ENCODE measurements around the gene SPNS2. TPM values are rescaled to one million over a fixed set of nuclear protein-coding genes. Genes with fewer than 3 reads are reported as not detected.
A peak's percentile ranks its signal among the peaks of the same experiment; 100 is the strongest.

The SPNS2 gene
- polyA plus RNA-seq, 3 donors: 0.23 to 0.33 TPM; not detected in 1

DNA sequence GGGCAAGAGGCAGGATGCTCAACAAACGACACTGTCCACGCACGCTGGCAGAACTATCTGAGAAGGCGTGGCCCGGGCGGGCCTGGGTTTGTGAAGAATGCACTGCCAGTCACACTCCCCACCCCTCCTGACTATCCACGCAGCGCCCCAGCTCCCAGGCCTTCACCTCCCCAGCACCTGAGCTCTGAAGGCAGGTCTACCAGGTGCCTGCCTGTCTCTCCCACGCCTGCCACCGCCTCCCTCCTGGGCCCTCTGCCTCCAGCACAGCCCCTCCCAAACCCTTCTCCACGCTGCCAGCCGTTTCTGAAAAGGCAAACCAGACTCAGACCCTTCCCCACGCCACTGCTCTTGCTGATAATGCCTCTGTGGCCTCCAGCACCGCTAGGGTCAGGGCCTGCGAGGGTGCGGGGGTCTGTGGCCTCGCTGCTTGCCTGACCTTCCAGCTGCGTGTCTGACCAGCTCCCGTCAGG lies 44.9 kb downstream of the SPNS2 start:
- Histone ChIP-seq H3K9ac (ENCODE audit: insufficient read depth, low read length, poor library complexity, severe bottlenecking) (no peak overlapping the region), H3K79me2 (ENCODE audit: insufficient read depth, low read length) (no peaks in the 10 kb centered on the region), H3K9me3 (replicated peaks in 1 of 2; ENCODE audit: control insufficient read depth in 1 of 2, insufficient read depth in 1 of 2, low read length in 2 of 2) (no peaks in the 10 kb centered on the region), H3K27ac (ENCODE audit: low read depth in 1 of 2, low read length in 2 of 2) (no peak overlapping the region), H3K4me3 (replicated peaks in 1 of 3; ENCODE audit: low read depth in 2 of 3, low read length in 3 of 3) (no peak overlapping the region), H3K4me2 (replicated peaks; ENCODE audit: extremely low read depth, low read length, poor library complexity, severe bottlenecking) (no peak overlapping the region), H2AFZ (ENCODE audit: insufficient read depth, low read depth, low read length, poor library complexity, severe bottlenecking) (no peak overlapping the region), H3K4me1 (ENCODE audit: control insufficient read depth in 1 of 2, insufficient read depth in 2 of 2, low read length in 2 of 2) (no peaks in the 10 kb centered on the region), H3K27me3 (ENCODE audit: control insufficient read depth in 2 of 2, insufficient read depth in 2 of 2, low read length in 2 of 2) (no peaks in the 10 kb centered on the region), H4K20me1 (ENCODE audit: insufficient read depth, low read length) (no peaks in the 10 kb centered on the region), H3K36me3 (replicated peaks in 1 of 2; ENCODE audit: control insufficient read depth in 1 of 2, insufficient read depth in 2 of 2, low read length in 2 of 2) (peaks cover 81 to 90% of the 10 kb centered on the region in 2 donors)
- Mint-ChIP-seq H3K9me3 (no peaks in the 10 kb centered on the region), H3K27me3 (ENCODE audit: low read depth in 3 of 3) (peaks cover 0 to 6% (median 0%) of the 10 kb centered on the region in 3 donors), H3K36me3 (peaks cover 58 to 95% of the 10 kb centered on the region in 2 donors), H3K4me1 (no peaks in the 10 kb centered on the region), H3K27ac (peak overlapping the region in 1 of 7 donors; percentile 18), H3K4me3 (no peak overlapping the region)
- DNase-seq: no peak
- WGBS (ENCODE audit: insufficient coverage): 87% methylated on average over 13 of the region's 19 CpGs
- intact Hi-C loops (cut with micrococcal nuclease): no loop called here
- TF ChIP-seq, protein P1, sequence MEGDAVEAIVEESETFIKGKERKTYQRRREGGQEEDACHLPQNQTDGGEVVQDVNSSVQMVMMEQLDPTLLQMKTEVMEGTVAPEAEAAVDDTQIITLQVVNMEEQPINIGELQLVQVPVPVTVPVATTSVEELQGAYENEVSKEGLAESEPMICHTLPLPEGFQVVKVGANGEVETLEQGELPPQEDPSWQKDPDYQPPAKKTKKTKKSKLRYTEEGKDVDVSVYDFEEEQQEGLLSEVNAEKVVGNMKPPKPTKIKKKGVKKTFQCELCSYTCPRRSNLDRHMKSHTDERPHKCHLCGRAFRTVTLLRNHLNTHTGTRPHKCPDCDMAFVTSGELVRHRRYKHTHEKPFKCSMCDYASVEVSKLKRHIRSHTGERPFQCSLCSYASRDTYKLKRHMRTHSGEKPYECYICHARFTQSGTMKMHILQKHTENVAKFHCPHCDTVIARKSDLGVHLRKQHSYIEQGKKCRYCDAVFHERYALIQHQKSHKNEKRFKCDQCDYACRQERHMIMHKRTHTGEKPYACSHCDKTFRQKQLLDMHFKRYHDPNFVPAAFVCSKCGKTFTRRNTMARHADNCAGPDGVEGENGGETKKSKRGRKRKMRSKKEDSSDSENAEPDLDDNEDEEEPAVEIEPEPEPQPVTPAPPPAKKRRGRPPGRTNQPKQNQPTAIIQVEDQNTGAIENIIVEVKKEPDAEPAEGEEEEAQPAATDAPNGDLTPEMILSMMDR (IDR thresholded peaks at IDR 0.05): no peak

DNA sequence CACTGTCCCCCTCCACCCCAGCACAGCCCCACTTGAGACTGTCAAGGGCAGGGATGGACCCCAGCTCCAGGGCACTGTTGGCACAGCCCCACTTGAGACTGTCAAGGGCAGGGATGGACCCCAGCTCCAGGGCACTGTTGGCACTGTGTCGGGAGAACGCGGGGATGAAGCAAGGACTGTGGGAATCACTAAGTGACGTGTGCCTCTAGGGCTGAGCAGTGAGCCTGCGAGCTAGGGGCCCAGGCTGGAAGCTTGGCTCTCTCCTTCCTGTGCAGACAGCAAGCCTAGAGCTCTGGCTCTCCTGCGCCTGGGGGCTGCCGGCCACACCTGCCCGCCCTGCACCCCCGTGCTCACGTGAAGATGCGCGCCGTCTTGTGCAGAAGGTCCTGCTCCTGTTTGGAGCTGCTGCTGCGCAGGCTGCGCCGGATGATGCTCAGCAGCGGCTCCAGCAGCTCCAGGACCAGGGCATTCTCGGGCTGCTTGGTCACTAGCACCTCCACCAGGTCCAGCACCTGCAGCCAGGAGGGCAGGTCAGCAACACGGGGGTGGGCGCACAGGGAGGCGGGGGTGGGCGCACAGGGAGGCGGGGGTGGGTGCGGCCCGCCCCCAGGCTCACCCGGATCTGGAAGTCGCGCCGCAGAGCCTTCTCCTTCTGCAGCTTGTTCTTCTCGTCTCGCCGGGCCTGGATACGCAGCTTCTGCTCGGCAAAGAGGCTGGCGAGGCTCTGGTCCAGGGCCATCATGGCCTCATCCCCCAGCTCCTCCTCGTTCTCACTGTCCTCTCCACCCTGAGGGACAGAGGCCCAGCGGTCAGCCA lies 45.7 kb downstream of the SPNS2 start:
- TF ChIP-seq, protein P1 (IDR thresholded peaks at IDR 0.05): no peak
- no peak overlapping the region for H3K4me2 ChIP-seq (replicated peaks; ENCODE audit: extremely low read depth, low read length, poor library complexity, severe bottlenecking)
- no peaks in the 10 kb centered on the region for H3K4me1 ChIP-seq (ENCODE audit: control insufficient read depth in 1 of 2, insufficient read depth in 2 of 2, low read length in 2 of 2)

More for the DNA sequence above, 45.7 kb downstream of the SPNS2 start:
- H3K27ac ChIP-seq (ENCODE audit: low read depth in 1 of 2, low read length in 2 of 2): no peak overlapping the region
- peaks cover 81 to 90% of the 10 kb centered on the region in 2 donors for H3K36me3 ChIP-seq (replicated peaks in 1 of 2; ENCODE audit: control insufficient read depth in 1 of 2, insufficient read depth in 2 of 2, low read length in 2 of 2)
- H4K20me1 ChIP-seq (ENCODE audit: insufficient read depth, low read length): no peaks in the 10 kb centered on the region
- Mint-ChIP-seq H3K9me3 (no peaks in the 10 kb centered on the region), H3K27ac (peak overlapping the region in 1 of 7 donors; percentile 33), H3K4me3 (no peak overlapping the region), H3K4me1 (no peaks in the 10 kb centered on the region), H3K36me3 (peaks cover 55 to 95% of the 10 kb centered on the region in 2 donors), H3K27me3 (ENCODE audit: low read depth in 3 of 3) (peaks cover 0 to 6% (median 3%) of the 10 kb centered on the region in 3 donors)
- WGBS (ENCODE audit: insufficient coverage): 97% methylated on average over 36 of the region's 37 CpGs
- no peaks in the 10 kb centered on the region for H3K9me3 ChIP-seq (replicated peaks in 1 of 2; ENCODE audit: control insufficient read depth in 1 of 2, insufficient read depth in 1 of 2, low read length in 2 of 2)
- H3K27me3 ChIP-seq (ENCODE audit: control insufficient read depth in 2 of 2, insufficient read depth in 2 of 2, low read length in 2 of 2): no peaks in the 10 kb centered on the region
- no peaks in the 10 kb centered on the region for H3K79me2 ChIP-seq (ENCODE audit: insufficient read depth, low read length)
- H2AFZ ChIP-seq (ENCODE audit: insufficient read depth, low read depth, low read length, poor library complexity, severe bottlenecking): no peak overlapping the region
- no peak for DNase-seq
- H3K9ac ChIP-seq (ENCODE audit: insufficient read depth, low read length, poor library complexity, severe bottlenecking): no peak overlapping the region
- intact Hi-C loops (cut with micrococcal nuclease): no loop called here
- H3K4me3 ChIP-seq (replicated peaks in 1 of 3; ENCODE audit: low read depth in 2 of 3, low read length in 3 of 3): no peak overlapping the region
